Activated naive CD8-positive, alpha-beta T cell treated with anti-CD3 and anti-CD28 coated beads, Interleukin-2, amount 50 U/mL, for 24 hours (primary cell): ENCODE data around the gene PTPN5.
"Not testable (repeated sequence)": the region's sequence is repeated elsewhere in the genome, so short reads cannot be mapped to it uniquely, and the experiment has no call there.

ENCODE experiments used
- ATAC-seq: fragments of 150-1000 bp; cut with Tn5 transposase; one replicate; pipeline ENCODE4 v1.10.0; 2021
- DNase-seq: peaks from one replicate; pipeline ENCODE4 v3.0.0; 2021
- H3K27ac Mint-ChIP-seq: one replicate; pipeline ENCODE4 v1.8.0; 2021; ENCODE audit warnings: mild to moderate bottlenecking, mixed read lengths
- H3K27me3 Mint-ChIP-seq: one replicate; pipeline ENCODE4 v1.8.0; 2021; ENCODE audit warnings: mixed read lengths
- H3K36me3 Mint-ChIP-seq: one replicate; pipeline ENCODE4 v1.8.0; 2021; ENCODE audit warnings: low read depth, mixed read lengths
- H3K4me1 Mint-ChIP-seq: one replicate; pipeline ENCODE4 v1.8.0; 2021; ENCODE audit warnings: mixed read lengths
- H3K4me3 Mint-ChIP-seq: one replicate; pipeline ENCODE4 v1.8.0; 2021; ENCODE audit warnings: mild to moderate bottlenecking, moderate library complexity, mixed read lengths
- H3K9me3 Mint-ChIP-seq: one replicate; pipeline ENCODE4 v1.8.0; 2021; ENCODE audit warnings: mixed read lengths

PTPN5 gene

DNA sequence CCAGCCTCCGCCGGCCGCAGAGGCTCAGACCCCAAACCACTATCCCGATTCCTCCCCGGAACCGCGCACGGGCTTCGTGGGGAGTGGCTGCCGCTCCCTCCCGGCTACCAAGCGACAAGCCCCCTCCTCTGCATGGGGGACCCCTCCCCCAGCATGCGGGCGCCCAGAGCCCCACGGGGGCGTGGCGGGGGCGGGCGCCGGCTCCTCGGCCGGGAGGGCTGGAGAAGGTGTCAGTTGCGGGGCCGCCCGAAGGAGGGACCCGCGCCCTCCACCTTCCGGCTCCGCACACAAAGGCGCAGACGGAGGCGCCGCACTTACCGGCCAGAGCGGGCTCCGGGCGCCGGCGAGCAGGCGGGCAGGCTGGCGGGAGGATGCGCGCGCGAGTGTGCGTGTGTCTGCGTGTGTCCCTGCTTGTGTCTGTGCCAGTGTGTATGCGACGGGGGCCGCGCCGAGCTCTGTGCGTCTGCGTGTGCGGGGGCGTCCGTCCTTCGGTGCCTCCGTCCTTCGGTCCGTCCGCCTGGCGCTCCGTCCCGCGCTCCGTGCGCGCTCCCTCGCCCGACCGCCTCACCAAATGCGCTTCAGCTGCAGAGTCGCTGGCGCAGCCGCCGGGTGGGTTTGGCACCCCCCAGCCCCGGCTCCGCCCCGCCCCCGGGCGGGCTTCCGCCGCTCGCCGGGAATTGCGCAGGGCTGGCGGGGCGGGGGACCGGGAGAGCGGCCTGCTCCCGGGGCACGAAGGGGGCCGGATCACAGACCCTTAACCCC is at the start of gene PTPN5:
PTPN5 (minus strand) TSS at position 592 of the 762 bp plus-strand sequence. CDS start 19,840 bp downstream, outside the sequence.
- Mint-ChIP-seq H3K36me3 (no peaks in the 10 kb centered on the region), H3K27ac (no peak within 1 kb of the TSS), H3K9me3 (no peaks in the 10 kb centered on the region), H3K4me3 (peak within 1 kb of the TSS; percentile 15), H3K4me1 (no peaks in the 10 kb centered on the region), H3K27me3 (peaks cover 54% of the 10 kb centered on the region)
- ATAC-seq (no peak), DNase-seq (no peak)

DNA sequence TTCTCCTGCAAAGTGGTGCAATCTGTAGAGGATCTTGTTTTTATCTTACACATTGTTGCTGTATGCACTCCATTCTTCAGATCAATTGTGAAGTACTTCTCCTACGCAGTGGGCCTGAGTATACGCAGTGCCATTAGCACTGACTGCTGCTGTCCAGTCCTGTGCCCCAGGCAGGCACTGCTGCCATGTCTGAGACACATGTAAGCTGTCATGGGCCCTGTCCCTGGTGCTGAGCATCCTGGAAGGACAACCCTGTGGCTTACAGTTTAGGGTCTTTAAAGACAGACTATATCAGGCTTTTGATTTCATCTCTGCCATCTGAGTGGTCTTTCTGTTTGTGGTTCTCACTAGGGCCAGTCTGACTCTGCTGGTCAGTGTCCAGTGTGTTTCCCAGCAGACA is 44.8 kb upstream of the PTPN5 start:
- Mint-ChIP-seq H3K4me1 (no peaks in the 10 kb centered on the region), H3K27ac (no peak overlapping the region), H3K27me3 (peaks cover 24% of the 10 kb centered on the region), H3K36me3 (no peaks in the 10 kb centered on the region), H3K4me3 (no peak overlapping the region), H3K9me3 (peaks cover 25% of the 10 kb centered on the region)
- ATAC-seq: no peak
- DNase-seq: no peak

DNA sequence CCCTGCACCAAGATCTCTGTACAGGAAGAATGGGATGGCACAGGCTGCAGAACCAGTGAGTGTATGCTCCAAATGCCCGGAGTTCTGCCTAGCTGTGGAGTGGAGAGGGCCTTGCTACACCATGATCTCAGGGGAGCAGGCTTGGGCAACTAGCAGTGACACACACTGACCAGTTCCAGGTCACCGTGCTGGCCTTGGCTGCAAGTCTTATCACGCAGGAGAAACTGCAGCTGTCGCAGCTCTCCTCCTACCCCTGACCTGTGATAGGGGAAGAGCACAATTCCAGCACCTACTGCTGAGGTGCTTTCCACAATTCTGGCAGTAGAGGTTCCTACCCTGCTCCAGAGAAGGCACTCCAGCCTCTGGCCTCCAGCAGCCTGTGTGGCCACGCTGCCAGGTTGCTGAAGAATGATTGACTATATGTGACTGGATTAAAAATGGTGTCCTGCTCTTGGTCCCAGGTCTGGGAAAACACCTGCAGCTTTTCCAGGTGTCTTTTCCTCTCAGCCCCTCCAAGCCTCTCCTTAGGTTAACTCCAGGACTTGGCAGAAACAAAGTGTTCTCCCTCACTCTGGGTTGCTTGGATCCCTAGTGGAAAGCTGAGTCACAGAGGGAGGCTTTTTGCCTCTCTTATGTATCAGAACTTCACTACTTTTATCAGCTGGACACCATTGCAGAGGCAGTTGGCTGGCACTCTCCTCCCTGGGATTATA is 43.3 kb upstream of the PTPN5 start:
- Mint-ChIP-seq H3K36me3 (no peaks in the 10 kb centered on the region), H3K27ac (no peak overlapping the region), H3K9me3 (peaks cover 16% of the 10 kb centered on the region), H3K4me1 (no peaks in the 10 kb centered on the region), H3K27me3 (peaks cover 26% of the 10 kb centered on the region), H3K4me3 (no peak overlapping the region)
- no peak for ATAC-seq
- no peak for DNase-seq

DNA sequence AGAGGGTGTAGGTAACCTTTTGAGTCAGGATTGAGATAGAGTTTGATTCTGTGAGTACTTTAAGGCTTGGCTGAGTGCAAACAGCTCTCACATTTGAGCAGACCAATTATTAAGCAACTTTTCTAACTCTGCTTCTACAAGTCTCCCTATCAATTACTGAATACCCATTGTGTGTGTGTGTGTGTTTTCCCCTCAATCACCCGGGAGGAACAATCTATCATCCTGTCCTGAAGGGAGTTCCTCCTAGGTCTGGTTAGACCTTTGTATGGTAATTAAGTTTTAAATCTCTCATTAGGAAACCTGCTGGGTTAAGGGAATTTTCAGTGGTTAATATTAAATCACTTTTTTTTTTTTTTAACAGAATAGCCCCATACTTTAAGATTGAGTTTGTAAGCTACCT is 28.6 kb upstream of the PTPN5 start:
- not testable (repeated sequence) for H3K4me1 Mint-ChIP-seq, H3K36me3 Mint-ChIP-seq, ATAC-seq, H3K9me3 Mint-ChIP-seq, H3K27me3 Mint-ChIP-seq, DNase-seq, H3K27ac Mint-ChIP-seq, H3K4me3 Mint-ChIP-seq

DNA sequence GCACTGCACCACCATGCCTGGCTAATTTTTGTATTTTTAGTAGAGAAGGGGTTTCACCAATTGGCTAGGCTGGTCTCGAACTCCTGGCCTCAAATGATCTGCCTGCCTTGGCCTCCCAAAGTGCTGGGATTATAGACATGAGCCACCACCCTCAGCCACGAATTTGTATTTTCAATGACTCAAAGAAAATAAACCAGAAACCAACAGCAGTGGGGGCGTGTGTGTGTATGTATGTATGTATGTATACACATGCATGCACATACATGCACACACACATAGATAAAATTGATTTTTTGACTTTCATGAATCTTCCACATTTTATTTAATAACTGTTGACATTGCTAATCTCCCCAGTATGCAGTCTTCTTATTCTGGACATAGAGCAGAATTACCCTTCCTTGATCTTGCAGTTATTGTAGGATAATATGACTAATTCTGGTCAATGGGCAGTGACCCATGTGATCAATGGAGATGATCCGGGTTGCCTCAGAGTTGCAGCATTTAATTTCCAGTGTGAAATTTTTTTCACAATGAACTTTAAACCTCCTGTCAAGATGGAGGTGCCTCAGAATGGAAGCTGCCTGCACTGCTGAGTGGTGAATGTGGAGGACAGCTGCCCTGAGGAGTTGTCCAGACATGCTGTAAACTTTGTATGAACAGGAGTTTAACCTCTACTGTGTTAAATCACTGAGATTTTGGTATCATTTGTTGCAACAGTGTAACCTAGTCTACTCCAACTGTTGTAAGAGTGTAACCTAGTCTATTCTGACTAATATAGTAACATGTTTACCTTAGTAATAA is 12.8 kb upstream of the PTPN5 start:
- peaks cover 2% of the 10 kb centered on the region for H3K4me1 Mint-ChIP-seq
- no peak for DNase-seq
- H3K9me3 Mint-ChIP-seq: no peaks in the 10 kb centered on the region
- H3K36me3 Mint-ChIP-seq: no peaks in the 10 kb centered on the region
- no peak for ATAC-seq
- no peak overlapping the region for H3K27ac Mint-ChIP-seq
- H3K27me3 Mint-ChIP-seq: peaks cover 17% of the 10 kb centered on the region
- no peak overlapping the region for H3K4me3 Mint-ChIP-seq

DNA sequence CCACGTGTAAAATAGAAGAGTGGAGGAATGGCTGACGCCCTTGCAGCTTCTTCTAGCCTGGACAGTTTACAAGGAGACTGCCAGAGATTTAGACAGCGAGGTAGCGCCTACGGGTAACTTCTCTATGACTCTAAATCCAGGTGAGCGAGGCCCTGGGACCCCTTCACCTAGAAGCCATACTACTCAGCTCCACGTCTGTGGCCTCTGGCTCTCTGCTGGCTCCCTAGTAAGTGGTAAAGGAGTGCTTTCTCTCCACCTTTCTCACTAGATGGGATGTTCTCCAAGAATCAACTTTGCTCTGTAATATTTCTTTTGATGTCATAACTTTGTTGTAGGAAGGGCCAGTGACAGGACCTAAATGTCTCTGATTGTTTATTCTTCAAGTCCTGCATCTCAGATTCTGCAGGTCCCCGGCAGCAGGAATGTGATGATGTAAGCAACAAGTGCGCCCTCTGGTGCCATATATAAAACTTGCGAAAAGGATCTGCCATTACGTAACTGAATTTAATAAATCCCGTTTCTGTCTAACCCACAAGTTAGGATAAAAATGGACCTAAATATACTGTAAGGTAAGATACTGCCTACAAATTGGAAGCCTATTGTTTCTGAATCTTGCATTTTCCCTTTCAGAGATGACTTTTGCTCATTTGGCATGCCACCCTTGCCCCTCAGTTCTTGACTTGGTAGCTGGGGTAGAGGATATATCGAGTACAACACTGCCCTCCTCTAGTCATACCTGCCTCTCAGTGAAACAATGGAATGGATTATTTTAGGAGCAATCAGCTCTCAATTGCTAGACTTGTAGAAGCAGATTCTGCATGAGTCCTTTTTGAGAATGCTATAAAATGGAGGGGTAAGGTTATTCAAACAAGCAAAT is 11.0 kb upstream of the PTPN5 start:
- peaks cover 2% of the 10 kb centered on the region for H3K4me1 Mint-ChIP-seq
- no peaks in the 10 kb centered on the region for H3K9me3 Mint-ChIP-seq
- H3K27ac Mint-ChIP-seq: no peak overlapping the region
- peak; percentile 32 for DNase-seq
- peaks cover 19% of the 10 kb centered on the region for H3K27me3 Mint-ChIP-seq
- ATAC-seq: no peak
- no peak overlapping the region for H3K4me3 Mint-ChIP-seq
- H3K36me3 Mint-ChIP-seq: no peaks in the 10 kb centered on the region

DNA sequence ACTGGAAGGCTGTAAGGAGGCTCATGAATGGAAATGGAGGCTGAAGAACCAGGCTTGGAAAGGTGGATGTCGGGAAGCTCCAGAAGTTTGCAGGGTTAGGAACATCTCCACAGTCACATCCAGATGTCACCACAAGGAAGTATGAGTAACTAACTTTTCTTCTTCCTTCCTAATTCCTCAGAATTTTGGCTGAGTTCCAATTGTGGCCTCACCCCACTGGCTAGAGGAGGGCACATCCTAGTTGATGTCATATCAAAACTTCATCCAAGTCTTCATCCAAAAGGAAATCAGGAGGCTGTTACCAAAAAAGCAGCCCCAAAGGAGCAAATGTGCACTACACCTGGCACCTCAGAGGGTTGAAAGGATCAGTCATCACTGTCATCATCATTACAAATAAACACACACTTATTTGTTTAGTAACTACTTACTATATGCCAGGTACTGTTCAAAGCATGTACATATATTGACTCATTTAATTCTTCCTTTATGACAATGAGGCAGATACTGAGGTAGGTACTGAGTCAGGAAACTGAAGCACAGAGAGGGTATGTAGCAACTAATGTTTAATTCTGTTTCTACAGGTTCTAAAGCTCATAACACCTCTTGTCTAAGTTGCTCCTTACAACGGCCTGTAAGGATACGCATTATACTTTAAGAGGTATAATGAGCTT is 7.3 kb upstream of the PTPN5 start:
- peaks cover 20% of the 10 kb centered on the region for H3K27me3 Mint-ChIP-seq
- DNase-seq (no peak), ATAC-seq (no peak)
- no peak overlapping the region for H3K27ac Mint-ChIP-seq
- H3K36me3 Mint-ChIP-seq: no peaks in the 10 kb centered on the region
- H3K9me3 Mint-ChIP-seq: no peaks in the 10 kb centered on the region
- H3K4me3 Mint-ChIP-seq: no peak overlapping the region
- peaks cover 2% of the 10 kb centered on the region for H3K4me1 Mint-ChIP-seq

DNA sequence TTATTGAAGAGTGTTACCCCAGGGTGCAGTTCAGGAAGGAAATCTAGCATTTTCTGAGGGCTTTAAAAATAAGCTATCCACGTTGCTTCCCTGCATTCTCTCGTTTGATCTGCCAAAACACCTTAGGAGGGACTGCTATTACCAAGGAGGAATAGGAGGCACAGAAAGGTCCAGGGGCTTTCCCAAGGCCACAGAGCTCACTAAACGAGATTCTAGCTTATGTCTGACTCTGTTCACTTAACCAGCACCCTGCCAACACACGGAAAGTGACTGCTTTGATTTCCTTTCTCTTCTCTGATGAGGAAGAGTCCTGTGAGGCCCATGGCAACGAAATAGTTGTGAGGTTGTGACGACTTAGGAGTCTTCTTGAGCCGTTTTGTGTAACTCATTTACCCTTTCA is 3.4 kb upstream of the PTPN5 start:
- Mint-ChIP-seq H3K27me3 (peaks cover 41% of the 10 kb centered on the region), H3K9me3 (no peaks in the 10 kb centered on the region)
- ATAC-seq: no peak

DNA sequence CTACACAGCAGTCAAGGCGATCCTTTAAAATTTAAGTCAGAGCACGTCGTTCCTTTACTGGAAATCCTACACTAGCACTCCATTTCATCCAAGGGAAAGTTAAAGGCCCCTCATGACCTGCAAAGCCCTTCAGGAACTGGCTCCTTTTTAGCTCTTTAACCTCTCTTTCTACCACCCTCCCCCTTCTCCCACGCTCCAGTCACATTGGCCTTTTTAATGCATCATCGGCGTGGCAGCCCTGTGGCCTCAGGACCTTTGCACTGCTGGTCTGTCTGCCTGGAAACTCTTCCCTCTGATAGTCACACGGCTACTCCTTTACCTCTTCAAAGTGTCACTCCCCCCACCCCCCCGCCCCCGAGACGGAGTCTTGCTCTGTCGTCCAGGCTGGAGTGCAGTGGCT is 1.2 kb upstream of the PTPN5 start:
- Mint-ChIP-seq H3K4me1 (no peaks in the 10 kb centered on the region), H3K4me3 (no peak overlapping the region), H3K36me3 (no peaks in the 10 kb centered on the region), H3K27ac (no peak overlapping the region), H3K27me3 (peaks cover 58% of the 10 kb centered on the region), H3K9me3 (no peaks in the 10 kb centered on the region)
- no peak for ATAC-seq
- no peak for DNase-seq

More for the DNA sequence above, 3.4 kb upstream of the PTPN5 start:
- no peak for DNase-seq
- Mint-ChIP-seq H3K36me3 (no peaks in the 10 kb centered on the region), H3K4me3 (no peak overlapping the region), H3K4me1 (no peaks in the 10 kb centered on the region), H3K27ac (no peak overlapping the region)

DNA sequence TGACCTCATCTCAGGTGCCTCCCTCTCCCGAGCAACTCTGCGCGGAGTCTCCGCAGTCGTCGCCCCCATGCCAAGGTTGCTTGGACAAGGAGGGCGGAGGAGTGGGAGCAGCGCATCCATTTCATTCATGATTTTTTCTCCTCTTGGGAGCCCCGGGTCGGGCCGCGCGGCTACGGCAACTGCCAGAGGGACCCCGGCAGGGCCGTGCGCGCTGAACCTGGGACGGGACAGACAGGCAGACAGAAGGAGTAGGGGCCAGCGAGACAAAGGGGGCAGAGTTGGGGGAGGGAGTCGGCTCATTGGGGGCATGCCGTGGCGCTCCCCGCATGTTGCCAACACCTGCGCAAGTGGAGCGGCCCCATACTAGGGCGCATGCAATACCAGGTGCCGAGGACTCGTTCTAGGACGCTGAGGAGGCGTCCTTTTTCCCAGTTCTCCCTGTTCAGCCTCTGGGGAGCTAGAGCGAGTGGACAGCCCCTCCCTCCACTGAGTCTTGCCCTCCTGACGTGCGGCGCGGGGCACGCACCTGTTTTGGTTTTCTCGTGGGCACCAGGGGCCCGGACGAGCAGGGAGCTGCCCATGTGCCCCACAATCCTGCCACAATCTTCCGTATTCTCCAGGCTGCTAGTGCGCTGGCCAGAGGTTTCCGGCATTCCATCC is 501 bp upstream of the PTPN5 start:
- H3K4me1 Mint-ChIP-seq: no peaks in the 10 kb centered on the region
- no peak overlapping the region for H3K27ac Mint-ChIP-seq
- ATAC-seq (no peak), DNase-seq (no peak)
- H3K9me3 Mint-ChIP-seq: no peaks in the 10 kb centered on the region
- peaks cover 56% of the 10 kb centered on the region for H3K27me3 Mint-ChIP-seq
- H3K4me3 Mint-ChIP-seq: peak overlapping the region; percentile 15
- H3K36me3 Mint-ChIP-seq: no peaks in the 10 kb centered on the region

DNA sequence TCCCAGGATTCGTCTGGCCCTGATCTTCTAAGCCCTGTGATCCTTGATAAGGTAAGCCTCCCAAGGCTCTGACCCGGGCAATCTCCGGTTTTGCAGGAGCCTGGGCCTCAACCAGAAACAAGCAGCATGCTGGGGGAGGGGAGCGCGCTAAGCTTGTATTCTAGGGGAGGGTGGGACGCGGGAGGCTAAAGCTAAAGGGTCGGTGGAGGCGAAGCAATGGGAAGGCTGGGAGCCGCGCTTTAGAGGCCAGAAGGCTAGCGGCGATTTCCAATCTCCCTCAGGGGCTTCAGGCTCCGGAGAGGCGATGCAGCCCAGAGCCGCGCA is 753 bp downstream of the PTPN5 start:
- H3K27ac Mint-ChIP-seq: no peak overlapping the region
- no peaks in the 10 kb centered on the region for H3K36me3 Mint-ChIP-seq
- peaks cover 56% of the 10 kb centered on the region for H3K27me3 Mint-ChIP-seq
- no peaks in the 10 kb centered on the region for H3K9me3 Mint-ChIP-seq
- no peak for DNase-seq
- H3K4me3 Mint-ChIP-seq: no peak overlapping the region
- ATAC-seq: no peak
- no peaks in the 10 kb centered on the region for H3K4me1 Mint-ChIP-seq

DNA sequence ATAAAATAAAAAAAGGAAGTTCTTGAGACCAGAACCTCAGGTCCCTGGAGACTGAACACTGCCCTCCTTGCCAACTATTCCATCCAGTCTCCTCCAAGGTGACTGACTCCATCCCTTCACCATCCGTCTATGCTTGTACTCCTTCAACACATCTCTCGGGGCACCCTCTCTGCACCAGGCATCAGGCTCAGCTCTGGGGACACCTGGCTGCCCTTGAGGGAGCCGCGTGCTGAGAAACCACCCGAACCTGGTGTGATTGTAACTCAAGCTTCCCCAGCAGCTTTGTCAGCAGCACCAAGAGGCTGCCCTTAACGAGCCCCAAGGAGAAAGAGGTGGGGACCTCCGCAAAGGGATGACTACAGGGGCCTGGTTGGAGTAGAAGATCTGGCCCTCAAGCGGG is 1.7 kb downstream of the PTPN5 start:
- H3K9me3 Mint-ChIP-seq: no peaks in the 10 kb centered on the region
- no peak for DNase-seq

DNA sequence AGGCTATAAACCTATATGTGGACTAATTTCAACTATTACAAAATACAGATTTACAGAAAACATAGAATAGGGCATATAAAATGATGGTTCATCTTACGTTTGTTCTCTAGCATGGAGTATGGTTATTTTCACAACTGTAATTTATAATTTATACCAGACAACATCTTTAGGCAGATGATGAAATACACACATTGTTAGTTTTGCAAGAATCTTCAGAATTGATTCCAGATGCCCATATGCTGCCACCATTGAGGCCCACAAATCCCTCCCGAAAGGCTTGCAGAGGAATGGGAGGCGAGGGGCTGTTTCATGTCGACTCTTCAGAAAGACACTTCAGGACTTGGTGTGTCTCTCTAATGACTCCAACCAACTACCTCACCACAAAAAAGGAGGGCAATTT is 6.2 kb downstream of the PTPN5 start:
- Mint-ChIP-seq H3K4me3 (no peak overlapping the region), H3K27me3 (peaks cover 29% of the 10 kb centered on the region), H3K4me1 (no peaks in the 10 kb centered on the region), H3K9me3 (no peaks in the 10 kb centered on the region), H3K36me3 (no peaks in the 10 kb centered on the region), H3K27ac (no peak overlapping the region)
- ATAC-seq (no peak), DNase-seq (no peak)

More for the DNA sequence above, 1.7 kb downstream of the PTPN5 start:
- H3K27ac Mint-ChIP-seq: no peak overlapping the region
- no peaks in the 10 kb centered on the region for H3K4me1 Mint-ChIP-seq
- H3K27me3 Mint-ChIP-seq: peaks cover 56% of the 10 kb centered on the region
- ATAC-seq: no peak
- no peak overlapping the region for H3K4me3 Mint-ChIP-seq
- H3K36me3 Mint-ChIP-seq: no peaks in the 10 kb centered on the region
